ENCODE results near the gene CWC15. TPM values are rescaled to one million over a fixed set of nuclear protein-coding genes. Genes with fewer than 3 reads are reported as not detected.

The CWC15 gene
- total and polyA plus RNA-seq, 10 of the 15 experiments (the other 5 are each of a cell fraction or from before 2014, with no cell fraction given) = 43.3 to 142 (median 75.1) TPM

DNA sequence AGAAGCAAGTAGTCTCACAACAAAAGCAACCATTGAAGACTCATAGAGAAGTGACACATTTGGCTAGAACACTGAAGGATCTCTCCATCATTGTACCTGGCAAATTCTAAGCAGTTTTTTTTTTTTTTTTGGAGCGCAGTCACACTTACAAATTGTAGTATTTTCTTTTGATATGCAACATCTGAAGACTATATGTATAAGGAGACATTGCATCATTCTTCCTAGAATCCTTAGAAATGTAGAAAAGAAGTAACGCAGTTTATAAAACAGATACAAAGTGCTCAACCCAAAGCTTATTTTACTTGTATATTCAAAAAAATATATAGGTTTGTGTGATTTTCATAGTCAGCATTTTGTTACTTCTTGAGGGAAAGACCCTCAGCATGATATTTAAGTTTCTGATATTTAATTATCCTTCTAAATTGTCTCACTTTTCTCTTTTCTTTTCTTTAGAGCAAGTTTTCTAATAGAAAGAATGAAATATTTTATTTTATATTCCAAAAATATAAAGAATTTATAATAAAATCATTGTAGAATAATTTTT lies 20.1 kb upstream of the CWC15 start:
- TF ChIP-seq, protein P1, sequence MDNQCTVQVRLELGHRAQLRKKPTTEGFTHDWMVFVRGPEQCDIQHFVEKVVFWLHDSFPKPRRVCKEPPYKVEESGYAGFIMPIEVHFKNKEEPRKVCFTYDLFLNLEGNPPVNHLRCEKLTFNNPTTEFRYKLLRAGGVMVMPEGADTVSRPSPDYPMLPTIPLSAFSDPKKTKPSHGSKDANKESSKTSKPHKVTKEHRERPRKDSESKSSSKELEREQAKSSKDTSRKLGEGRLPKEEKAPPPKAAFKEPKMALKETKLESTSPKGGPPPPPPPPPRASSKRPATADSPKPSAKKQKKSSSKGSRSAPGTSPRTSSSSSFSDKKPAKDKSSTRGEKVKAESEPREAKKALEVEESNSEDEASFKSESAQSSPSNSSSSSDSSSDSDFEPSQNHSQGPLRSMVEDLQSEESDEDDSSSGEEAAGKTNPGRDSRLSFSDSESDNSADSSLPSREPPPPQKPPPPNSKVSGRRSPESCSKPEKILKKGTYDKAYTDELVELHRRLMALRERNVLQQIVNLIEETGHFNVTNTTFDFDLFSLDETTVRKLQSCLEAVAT (IDR thresholded peaks at IDR 0.05) = no peak
- no peaks in the 10 kb centered on the region for H4K20me1 ChIP-seq (ENCODE audit: control insufficient read depth, insufficient read depth)
- no peaks in the 10 kb centered on the region for H3K36me3 ChIP-seq (ENCODE audit: control insufficient read depth in 2 of 2, insufficient read depth in 2 of 2, low read length in 1 of 2)
- H3K4me2 ChIP-seq (ENCODE audit: control insufficient read depth, insufficient read depth) = no peak overlapping the region
- BruUV-seq (replicated peaks) = no TSS peak
- 96% methylated on average over 2 of the region's 2 CpGs for WGBS (ENCODE audit: insufficient coverage, insufficient replicate concordance, low lambda C conversion rate, missing lambda C conversion rate)
- RAD21 ChIA-PET (ENCODE audit: unreplicated experiment) = no interaction called here
- POLR2A ChIA-PET = no interaction called here
- H3K27me3 ChIP-seq (replicated peaks in 1 of 2; ENCODE audit: control insufficient read depth in 2 of 2, insufficient read depth in 2 of 2, low read length in 1 of 2) = no peaks in the 10 kb centered on the region
- no peak overlapping the region for H2AFZ ChIP-seq (ENCODE audit: control insufficient read depth, low read depth, low read length)
- SMC1A ChIA-PET (ENCODE audit: uncharacterized antibody, unreplicated experiment) = interaction anchor here (0.6 kb wide), 1 partner anchor 74 kb away, joined by 3 read pairs; no protein-coding TSS in a partner anchor
- DNase-seq (ENCODE audit: low read depth, low spot score) (no peak), ATAC-seq (no peak), FAIRE-seq (no peak)
- no peak overlapping the region for H3K27ac ChIP-seq (ENCODE audit: control insufficient read depth, insufficient read depth)
- H3K9ac ChIP-seq (ENCODE audit: control insufficient read depth, insufficient read depth, low read length) = no peak overlapping the region
- in situ Hi-C loops (cut with MboI) (no loop called here), intact Hi-C loops (cut with micrococcal nuclease; ENCODE audit: unreplicated experiment) (no loop called here)
- H3K4me1 ChIP-seq (ENCODE audit: control insufficient read depth, insufficient read depth, low read length) = no peaks in the 10 kb centered on the region
- H3K4me3 ChIP-seq = no peak overlapping the region
- no peaks in the 10 kb centered on the region for H3K9me3 ChIP-seq (replicated peaks; ENCODE audit: control insufficient read depth, insufficient read depth, low read length)
- no peaks in the 10 kb centered on the region for H3K79me2 ChIP-seq (ENCODE audit: control insufficient read depth, insufficient read depth, low read length)
- CTCF ChIA-PET = no interaction called here

DNA sequence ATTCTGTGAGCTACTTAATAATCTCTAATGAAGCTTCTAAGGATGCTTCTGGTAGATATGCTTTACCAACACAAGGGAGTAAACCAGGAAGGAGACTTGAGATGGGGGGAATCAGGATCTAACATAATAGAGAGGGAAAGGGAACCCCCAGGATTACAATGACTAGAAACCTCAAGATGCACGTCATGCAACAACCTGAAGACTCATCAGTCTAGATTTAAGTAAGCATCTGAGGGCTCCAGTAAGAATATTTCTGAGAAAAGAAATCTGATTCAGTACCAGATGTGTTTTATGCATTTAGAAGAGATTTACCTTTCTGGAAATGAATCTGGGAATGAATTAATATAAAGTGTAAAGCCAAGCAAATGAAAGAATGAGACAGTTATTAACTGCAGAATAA lies 15.4 kb upstream of the CWC15 start:
- ChIA-PET POLR2A (no interaction called here), RAD21 (ENCODE audit: unreplicated experiment) (no interaction called here), CTCF (no interaction called here), SMC1A (ENCODE audit: uncharacterized antibody, unreplicated experiment) (interaction anchor here (1.1 kb wide), 1 partner anchor 29 kb away, joined by 4 read pairs; no protein-coding TSS in a partner anchor)
- ATAC-seq (no peak), FAIRE-seq (no peak), DNase-seq (ENCODE audit: low read depth, low spot score) (no peak)
- Histone ChIP-seq H3K36me3 (ENCODE audit: control insufficient read depth in 2 of 2, insufficient read depth in 2 of 2, low read length in 1 of 2) (no peaks in the 10 kb centered on the region), H3K9me3 (replicated peaks; ENCODE audit: control insufficient read depth, insufficient read depth, low read length) (no peaks in the 10 kb centered on the region), H3K27me3 (replicated peaks in 1 of 2; ENCODE audit: control insufficient read depth in 2 of 2, insufficient read depth in 2 of 2, low read length in 1 of 2) (no peaks in the 10 kb centered on the region), H3K9ac (ENCODE audit: control insufficient read depth, insufficient read depth, low read length) (no peak overlapping the region), H3K27ac (ENCODE audit: control insufficient read depth, insufficient read depth) (no peak overlapping the region), H3K4me2 (ENCODE audit: control insufficient read depth, insufficient read depth) (no peak overlapping the region), H3K4me3 (no peak overlapping the region), H2AFZ (ENCODE audit: control insufficient read depth, low read depth, low read length) (no peak overlapping the region), H3K79me2 (ENCODE audit: control insufficient read depth, insufficient read depth, low read length) (no peaks in the 10 kb centered on the region), H3K4me1 (ENCODE audit: control insufficient read depth, insufficient read depth, low read length) (no peaks in the 10 kb centered on the region), H4K20me1 (ENCODE audit: control insufficient read depth, insufficient read depth) (no peaks in the 10 kb centered on the region)
- TF ChIP-seq KAT2A (conservative IDR thresholded peaks at IDR 0.05; ENCODE audit: control insufficient read depth, low read depth, low read length) = no peak
- no peak for TF ChIP-seq SMC3 (IDR thresholded peaks at IDR 0.05; ENCODE audit: borderline replicate concordance, low read length)
- no peak for TF ChIP-seq SRF (IDR thresholded peaks at IDR 0.05; ENCODE audit: low read depth in 2 of 2, low read length in 2 of 2)
- in situ Hi-C loops (cut with MboI) = no loop called here
- 0% methylated on average over 1 of the region's 1 CpG for WGBS (ENCODE audit: insufficient coverage, insufficient replicate concordance, low lambda C conversion rate, missing lambda C conversion rate)
- BruUV-seq (replicated peaks) = no TSS peak
- intact Hi-C loops (cut with micrococcal nuclease; ENCODE audit: unreplicated experiment) = no loop called here
